ENCODE data around the gene ARL16.

ARL16 gene

GRCh38 chr17:81666092-81666341 lies 17.6 kb downstream of the ARL16 start:
- DNase-seq: no peak

- no peak for DNase-seq
Measured at GRCh38 chr17:81665205-81666091, 18.1 kb downstream of the ARL16 start.

- DNase-seq: no peak
Measured at GRCh38 chr17:81664051-81664470, 19.5 kb downstream of the ARL16 start.

- DNase-seq: no peak
Measured at GRCh38 chr17:81662002-81662401, 21.6 kb downstream of the ARL16 start.

GRCh38 chr17:81660441-81660840 lies 23.2 kb downstream of the ARL16 start:
- no peak for DNase-seq

GRCh38 chr17:81659038-81659437 lies 24.6 kb downstream of the ARL16 start:
- no peak for DNase-seq

GRCh38 chr17:81656835-81657234 lies 26.8 kb downstream of the ARL16 start:
- no peak for DNase-seq

- DNase-seq: no peak
Measured at GRCh38 chr17:81656118-81656743, 27.4 kb downstream of the ARL16 start, which contains the start of gene PDE6G. PDE6G (minus strand) TSS chr17:81656542; CDS start chr17:81653305, 3,237 bp downstream.

GRCh38 chr17:81655378-81656117 lies 28.0 kb downstream of the ARL16 start:
- DNase-seq: no peak

GRCh38 chr17:81652906-81653771 lies 30.5 kb downstream of the ARL16 start:
- no peak for DNase-seq

- no peak for DNase-seq
Measured at GRCh38 chr17:81651692-81652091, 31.9 kb downstream of the ARL16 start.

- no peak for DNase-seq
Measured at GRCh38 chr17:81650951-81651350, 32.6 kb downstream of the ARL16 start.

GRCh38 chr17:81648707-81649085 lies 34.9 kb downstream of the ARL16 start:
- DNase-seq: no peak

- DNase-seq: no peak
Measured at GRCh38 chr17:81648013-81648706, 35.4 kb downstream of the ARL16 start.

- DNase-seq: no peak
Measured at GRCh38 chr17:81647640-81648012, 36.0 kb downstream of the ARL16 start.

GRCh38 chr17:81646869-81647600 lies 36.6 kb downstream of the ARL16 start:
- no peak for DNase-seq

- DNase-seq: no peak
Measured at GRCh38 chr17:81644976-81645952, 38.3 kb downstream of the ARL16 start.

GRCh38 chr17:81644496-81644895 lies 39.1 kb downstream of the ARL16 start:
- no peak for DNase-seq

GRCh38 chr17:81641825-81642489 lies 41.6 kb downstream of the ARL16 start:
- no peak for DNase-seq

- DNase-seq: no peak
Measured at GRCh38 chr17:81640011-81640410, 43.6 kb downstream of the ARL16 start.
